ENCODE data around the gene LAMA4.

The LAMA4 gene

DNA sequence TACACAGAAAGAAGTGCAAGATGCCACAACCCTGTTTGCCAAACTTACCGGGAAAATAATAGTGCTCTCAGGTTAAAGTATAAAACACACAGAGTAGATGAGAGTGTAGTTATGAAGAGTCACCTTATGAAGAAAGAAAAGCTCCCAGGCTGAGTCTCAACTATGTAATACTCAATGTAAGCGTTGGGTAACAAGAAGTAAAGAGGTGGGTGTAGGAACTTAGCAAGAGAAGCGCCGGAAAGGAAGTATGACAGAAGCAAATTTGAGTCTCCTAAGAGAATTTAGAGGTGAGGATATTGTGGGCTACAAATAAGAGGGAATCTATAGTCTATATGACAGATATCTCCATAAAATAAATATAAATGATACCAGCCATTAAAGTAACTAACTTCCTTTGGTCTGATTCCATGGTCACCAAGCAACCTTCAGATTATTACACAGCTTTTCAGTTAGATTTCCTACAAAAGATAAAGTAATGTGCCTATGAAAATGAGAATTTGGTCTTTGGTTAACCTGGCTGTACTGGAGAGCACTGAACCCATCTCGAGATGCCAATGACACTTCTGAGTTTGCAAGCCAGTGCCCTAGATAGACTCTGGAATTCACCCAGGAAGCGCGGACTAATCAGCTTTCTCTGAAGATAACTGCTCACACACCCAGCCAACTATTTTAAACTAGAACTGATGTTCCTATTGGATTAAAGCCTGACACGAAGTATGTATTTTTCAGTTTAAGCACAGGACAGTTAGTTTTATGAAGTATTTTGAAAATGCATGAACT is 168.9 kb downstream of the LAMA4 start:
- DNase-seq, result no peak

DNA sequence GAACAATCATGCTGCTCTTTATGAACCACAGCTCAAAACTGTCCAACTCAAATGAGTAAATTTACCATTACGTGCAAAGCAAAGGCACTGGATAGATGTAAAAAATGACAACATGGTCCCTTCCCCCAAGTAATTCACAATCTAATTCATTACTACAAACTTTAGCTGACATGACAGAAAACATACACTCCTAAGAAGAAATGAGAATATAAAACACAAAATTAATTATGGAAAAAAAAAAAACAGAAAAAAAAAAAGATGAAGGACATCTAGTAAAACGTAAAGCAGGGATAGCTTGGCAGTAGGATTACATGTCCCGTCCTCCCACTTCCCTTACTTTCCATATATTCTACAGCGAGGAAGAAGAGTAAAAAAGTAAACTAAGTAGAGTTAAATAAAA is 172.8 kb downstream of the LAMA4 start:
- no peak for DNase-seq

DNA sequence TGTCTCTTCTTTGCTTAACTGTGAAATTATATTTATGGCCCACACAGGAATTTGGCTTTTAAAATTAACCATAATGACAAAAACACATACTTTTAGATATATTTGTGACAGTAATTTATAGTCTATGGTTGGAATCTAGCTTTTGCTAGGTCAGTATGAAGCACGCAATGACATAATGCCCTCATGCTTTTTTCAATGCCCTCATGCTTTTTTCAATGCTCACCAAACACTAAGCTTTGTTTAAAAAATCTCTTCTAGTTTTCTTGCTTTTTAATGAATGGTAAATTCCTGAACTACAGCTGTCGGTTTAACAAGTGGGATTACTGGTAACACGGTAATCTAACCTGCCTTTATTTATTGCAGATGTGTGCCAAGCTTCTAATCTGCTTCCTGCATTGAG is 187.8 kb downstream of the LAMA4 start:
- no peak for DNase-seq

DNA sequence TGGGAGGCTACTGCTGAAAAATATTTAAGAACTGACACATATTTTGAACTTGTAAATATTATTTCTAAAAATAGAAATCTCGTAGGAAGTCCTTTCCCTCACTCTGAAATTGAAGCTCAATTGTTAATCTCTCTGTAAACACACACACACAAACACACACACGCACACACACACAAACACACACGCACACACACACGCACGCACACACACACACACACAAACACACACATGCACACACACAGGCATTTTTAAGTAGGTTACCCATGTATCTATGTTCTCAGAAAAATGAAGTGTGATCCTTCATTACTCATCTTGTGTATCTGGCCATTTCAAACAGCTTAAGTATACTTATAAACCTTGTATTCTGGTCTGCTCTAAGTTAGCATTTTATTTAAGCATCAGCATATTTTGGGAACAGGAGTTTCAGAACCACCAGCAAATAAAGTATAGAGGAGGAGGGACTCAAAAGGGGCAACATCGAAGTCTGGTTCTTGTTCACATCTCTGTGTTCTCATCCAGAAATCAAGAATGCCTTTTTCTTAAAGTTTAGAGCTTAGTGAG is 188.9 kb downstream of the LAMA4 start:
- no peak for DNase-seq

DNA sequence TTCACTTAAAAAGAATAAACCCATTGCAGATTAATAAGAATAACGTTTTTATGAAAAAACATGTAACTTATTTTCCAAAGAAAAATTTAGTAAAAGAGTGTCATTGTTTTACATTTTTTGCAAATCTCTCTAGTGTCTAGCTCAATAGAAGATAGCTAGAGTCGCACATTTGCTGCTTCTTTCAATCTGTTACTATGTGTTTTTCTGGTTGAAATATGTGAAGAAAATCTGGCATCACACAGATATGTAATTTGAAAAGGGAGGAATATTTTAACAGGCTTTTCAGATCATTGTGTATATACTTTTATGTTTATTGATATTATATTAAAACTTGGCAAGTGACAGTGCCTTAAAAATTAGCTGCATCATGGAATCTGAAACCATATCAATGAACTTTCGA is 191.4 kb downstream of the LAMA4 start:
- no peak for DNase-seq

DNA sequence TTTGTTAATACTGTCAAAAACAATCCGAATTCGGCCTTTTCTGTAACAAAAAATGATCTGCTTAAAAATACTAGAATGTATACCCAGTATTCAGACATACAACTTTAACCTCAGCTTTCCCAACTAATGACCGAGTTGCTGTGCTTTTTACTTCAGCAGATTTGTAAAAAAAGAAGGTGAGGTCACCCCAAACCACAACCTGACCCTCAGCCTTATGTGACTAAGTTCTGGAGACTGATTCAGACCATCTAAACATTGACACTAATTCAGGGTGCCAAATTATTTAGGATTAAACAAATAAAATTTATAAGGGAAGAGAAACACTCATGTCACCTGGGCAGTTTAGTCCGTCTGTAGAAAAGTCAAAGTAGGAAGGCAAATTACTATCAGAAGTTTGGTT is 192.8 kb downstream of the LAMA4 start:
- DNase-seq, result no peak

All from activated gamma-delta T cell (primary cell).